Stimulated activated CD4-positive, alpha-beta T cell treated with anti-CD3 and anti-CD28 coated beads, Interleukin-12 subunit alpha, Interleukin-12 subunit beta, amount 100 ng/mL, for 48 hours (primary cell): ENCODE results near the gene RAB11FIP3.
"Not testable (repeated sequence)": the region's sequence is repeated elsewhere in the genome, so short reads cannot be mapped to it uniquely, and the experiment has no call there.

Experiments
- DNase-seq, 3 donors: peaks; one replicate each; pipeline ENCODE4 v3.0.0-alpha.2; 2020; ENCODE audit warnings: low read depth in 2 of 3, low spot score in 1 of 3

Gene RAB11FIP3

GRCh38 chr16:460787-461186 lies 35.3 kb downstream of the RAB11FIP3 start:
- no peak for DNase-seq

DNA sequence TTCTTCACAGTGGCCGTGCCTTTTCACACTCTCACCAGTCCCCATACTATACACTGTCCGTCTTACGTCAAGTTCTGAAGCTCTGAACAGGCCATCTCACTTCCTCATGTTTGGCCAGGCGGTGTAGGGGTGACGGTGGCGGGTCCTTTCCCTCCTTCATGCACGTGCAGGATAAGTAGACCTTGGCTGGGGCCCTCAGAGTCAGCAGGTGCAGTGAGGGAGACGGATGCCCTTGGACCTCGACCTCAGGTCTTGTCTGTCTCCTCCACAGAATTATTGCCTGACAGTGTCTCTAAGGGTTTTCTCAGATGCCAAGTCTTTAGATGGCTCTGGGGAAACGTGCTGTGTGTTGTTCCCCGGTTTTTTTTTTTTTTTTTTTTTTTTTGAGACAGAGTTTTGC lies 37.6 kb downstream of the RAB11FIP3 start:
- no peak for DNase-seq

GRCh38 chr16:466651-467050 lies 41.2 kb downstream of the RAB11FIP3 start:
- no peak for DNase-seq

DNA sequence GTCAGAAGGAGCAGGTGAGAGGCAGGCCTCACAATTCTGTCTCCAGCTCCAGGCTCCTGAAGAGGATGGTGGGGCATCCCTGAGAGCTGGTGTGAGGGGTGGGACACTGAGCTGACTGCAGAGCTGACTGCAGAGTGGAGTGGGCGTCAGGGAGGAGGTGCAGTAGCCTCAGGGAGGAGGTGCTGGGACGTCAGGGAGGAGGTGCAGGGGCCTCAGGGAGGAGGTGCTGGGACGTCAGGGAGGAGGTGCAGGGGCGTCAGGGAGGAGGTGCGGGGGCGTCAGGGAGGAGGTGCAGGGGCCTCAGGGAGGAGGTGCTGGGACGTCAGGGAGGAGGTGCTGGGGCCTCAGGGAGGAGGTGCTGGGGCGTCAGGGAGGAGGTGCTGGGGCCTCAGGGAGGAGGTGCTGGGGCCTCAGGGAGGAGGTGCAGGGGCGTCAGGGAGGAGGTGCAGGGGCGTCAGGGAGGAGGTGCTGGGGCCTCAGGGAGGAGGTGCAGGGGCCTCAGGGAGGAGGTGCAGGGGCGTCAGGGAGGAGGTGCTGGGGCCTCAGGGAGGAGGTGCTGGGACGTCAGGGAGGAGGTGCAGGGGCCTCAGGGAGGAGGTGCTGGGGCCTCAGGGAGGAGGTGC lies 41.9 kb downstream of the RAB11FIP3 start:
- DNase-seq, result not testable (repeated sequence)

DNA sequence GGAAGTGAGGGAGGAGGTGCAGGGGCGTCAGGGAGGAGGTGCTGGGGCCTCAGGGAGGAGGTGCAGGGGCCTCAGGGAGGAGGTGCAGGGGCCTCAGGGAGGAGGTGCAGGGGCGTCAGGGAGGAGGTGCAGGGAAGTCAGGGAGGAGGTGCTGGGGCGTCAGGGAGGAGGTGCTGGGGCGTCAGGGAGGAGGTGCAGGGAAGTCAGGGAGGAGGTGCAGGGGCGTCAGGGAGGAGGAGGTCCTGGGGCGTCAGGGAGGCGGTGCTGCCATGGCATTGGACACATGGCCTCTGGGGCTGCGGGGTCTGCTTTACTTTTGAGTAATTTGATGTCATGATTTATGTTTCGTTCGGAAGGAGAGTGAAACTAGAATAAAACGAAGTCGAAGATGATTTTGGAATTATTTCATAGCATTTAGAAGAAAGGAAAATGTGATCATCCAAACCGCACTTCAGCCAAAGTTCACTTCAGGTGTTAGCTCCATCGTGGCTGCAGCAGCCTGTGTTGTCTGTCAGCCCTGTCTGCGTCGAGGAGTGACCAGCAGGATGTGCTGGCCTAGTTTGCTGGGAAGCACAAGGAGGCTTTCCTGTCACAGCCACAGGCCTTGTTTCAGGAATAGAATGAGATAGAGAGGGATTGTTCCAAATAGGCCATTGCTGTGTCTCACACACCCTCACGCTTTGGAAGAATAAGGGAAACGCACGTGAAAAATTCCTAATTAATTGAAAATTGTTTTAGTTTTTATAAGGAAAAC lies 42.8 kb downstream of the RAB11FIP3 start:
- DNase-seq, result no peak

- not testable (repeated sequence) for DNase-seq
These were observed 44.0 kb downstream of the RAB11FIP3 start for GRCh38 chr16:469459-469858.

GRCh38 chr16:470418-470817 lies 45.0 kb downstream of the RAB11FIP3 start:
- no peak for DNase-seq

- no peak for DNase-seq
These were observed 46.1 kb downstream of the RAB11FIP3 start for GRCh38 chr16:471353-472198.

GRCh38 chr16:472199-472504 lies 46.7 kb downstream of the RAB11FIP3 start:
- no peak for DNase-seq

DNA sequence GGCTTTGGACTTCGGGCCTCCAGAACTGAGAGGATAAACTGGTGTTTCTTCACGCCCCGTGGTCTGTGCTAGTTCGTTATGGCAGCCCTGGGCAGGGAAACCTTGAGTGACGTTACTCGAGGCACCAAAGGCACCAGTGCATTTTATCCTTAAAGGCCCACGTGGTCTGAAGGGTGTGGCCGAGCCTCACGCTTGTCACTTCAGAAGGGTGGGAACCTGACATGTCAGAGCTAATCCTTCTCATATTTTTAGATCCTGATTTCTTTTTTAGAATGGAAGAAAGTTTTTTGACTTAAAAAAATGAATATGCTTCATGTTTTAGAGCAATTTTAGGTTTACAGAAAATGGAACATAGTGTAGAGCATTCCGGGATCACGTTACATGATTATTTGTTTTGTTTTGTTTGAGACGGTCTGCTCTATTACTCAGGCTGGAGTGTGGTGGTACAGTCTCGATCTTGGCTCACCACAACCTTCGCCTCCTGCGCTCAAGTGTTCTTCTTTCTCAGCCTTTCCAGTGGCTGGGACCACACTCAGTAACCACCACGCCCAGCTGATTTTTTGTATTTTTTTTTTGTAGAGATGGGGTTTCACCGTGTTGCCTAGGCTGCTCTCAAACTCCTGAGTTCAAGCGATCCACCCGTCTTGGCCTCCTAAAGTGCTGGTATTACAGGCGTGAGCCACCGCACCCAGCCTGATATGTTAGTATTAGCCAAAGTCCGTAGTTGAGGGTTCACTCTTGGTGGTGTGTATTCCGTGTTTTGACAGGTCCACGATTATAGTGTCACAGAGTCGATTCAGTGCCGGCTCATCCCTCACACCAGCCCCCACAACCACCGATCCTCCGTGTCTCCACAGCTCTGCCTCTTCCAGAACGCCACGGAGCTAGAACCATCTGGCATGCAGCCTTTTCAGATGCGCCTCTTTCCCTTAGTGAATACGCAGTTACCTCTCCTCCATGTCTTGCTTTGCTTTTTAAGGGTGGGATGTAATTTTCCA lies 47.9 kb downstream of the RAB11FIP3 start:
- no peak for DNase-seq

GRCh38 chr16:474420-475122 lies 49.1 kb downstream of the RAB11FIP3 start:
- no peak for DNase-seq

DNA sequence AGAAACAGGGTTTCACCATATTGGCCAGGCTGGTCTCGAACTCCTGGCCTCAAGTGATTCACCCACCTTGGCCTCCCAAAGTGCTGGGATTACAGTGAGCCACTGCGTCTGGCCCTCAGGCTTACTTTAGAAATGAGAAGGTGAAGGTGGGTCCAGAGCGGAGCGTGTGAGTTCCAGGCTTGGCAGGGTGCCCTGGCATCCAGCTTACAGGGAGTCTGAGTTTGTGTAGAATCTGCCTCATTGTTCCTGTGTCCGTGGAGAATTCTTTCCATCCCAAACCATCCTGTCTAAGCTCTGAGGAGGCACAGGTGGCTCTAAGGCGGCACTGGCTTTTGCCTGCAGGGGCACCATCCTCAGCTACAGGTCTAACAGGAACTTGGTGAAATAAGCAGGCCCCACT lies 50.6 kb downstream of the RAB11FIP3 start:
- DNase-seq, result no peak

- no peak for DNase-seq
These were observed 52.1 kb downstream of the RAB11FIP3 start for GRCh38 chr16:477301-478157.

DNA sequence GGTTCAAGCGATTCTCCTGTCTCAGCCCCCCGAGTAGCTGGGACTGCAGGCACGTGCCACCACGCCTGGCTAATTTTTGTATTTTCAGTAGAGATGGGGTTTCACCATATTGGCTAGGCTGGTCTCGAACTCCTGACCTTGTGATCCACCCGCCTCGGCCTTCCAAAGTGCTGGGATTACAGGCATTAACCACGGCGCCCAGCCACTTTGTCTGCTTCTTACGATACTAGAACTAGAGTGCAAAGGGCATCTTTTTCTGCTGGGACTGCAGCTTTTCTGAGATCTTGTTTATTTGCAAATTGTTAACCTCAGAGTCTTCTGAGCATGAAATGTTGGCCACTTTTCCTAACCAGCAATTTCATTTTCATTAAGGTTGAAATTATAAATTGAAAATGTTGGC lies 52.8 kb downstream of the RAB11FIP3 start:
- not testable (repeated sequence) for DNase-seq

DNA sequence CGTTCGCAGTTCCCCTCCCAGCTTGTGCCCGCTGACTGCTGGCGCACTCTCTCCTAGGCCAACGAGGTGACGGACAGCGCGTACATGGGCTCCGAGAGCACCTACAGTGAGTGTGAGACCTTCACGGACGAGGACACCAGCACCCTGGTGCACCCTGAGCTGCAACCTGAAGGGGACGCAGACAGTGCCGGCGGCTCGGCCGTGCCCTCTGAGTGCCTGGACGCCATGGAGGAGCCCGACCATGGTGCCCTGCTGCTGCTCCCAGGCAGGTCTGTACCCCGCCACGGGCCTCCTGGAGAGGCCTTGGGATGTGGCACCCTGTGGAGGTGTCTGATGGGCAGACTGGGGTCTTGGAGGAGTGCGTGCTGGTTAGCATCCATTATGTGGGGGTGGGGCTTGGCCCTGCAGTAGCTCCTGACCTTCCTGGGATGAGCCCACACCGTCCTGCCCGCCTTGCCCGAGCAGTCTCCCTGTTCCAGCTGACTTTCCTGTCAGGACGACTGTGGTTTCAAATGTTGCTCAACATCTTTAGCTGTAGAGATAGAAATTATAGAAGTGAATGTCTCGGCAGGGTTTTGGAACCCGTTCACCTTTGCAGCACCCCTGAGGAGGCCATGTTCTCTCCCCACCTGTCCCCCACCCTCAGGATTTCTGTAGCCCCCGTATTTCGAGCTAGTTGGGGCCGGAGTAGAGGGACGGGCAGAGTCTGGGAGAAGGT lies 57.2 kb downstream of the RAB11FIP3 start:
- DNase-seq, result no peak

GRCh38 chr16:483341-484075 lies 58.1 kb downstream of the RAB11FIP3 start:
- no peak for DNase-seq

DNA sequence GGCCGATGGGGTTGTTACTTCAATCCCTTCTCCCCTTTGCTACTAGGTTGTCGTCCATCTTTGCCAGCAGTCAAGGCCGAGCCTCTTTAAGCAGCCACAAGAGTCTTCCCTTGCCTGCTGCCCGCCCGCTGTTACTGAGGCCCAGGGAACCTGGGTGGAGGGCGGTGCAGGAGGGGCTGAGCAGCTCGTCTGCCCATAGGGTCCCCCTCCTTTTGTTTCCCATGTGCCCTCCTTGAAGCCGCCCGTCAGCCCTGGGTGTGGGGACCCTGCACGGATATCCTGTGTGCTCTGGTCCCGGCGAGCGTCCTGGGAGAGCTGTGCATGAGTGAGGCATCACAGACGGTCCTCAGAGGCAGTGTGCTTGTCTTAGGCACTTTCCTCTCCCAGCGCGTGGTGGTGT lies 64.2 kb downstream of the RAB11FIP3 start:
- no peak for DNase-seq

DNA sequence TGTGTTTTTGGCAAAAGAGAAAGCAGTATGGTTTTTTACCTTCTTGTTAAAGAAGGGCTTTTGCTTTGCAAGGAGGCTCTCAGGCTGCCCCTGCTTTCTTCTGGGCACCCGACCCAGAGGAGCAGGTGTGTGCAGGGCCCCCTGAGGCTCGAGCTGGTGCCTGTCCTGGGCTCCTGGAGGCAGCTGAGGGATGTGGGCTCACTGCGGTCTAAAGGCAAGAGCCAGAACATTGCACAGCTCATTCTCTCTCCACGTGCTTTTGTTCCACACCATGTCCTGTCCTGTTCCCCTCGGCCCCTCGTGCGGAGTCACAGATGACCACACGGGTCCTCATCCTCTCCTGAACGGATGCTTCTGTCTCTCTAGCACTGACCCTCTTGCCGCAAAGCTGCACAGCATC lies 65.3 kb downstream of the RAB11FIP3 start:
- DNase-seq, result no peak
